Measurements from ENCODE around the gene GPR157. TPM values are rescaled to one million over a fixed set of nuclear protein-coding genes. Genes with fewer than 3 reads are reported as not detected.

The GPR157 gene
- total and polyA plus RNA-seq, 2 experiments from 2014 or later = 10.2 to 17.4 TPM

DNA sequence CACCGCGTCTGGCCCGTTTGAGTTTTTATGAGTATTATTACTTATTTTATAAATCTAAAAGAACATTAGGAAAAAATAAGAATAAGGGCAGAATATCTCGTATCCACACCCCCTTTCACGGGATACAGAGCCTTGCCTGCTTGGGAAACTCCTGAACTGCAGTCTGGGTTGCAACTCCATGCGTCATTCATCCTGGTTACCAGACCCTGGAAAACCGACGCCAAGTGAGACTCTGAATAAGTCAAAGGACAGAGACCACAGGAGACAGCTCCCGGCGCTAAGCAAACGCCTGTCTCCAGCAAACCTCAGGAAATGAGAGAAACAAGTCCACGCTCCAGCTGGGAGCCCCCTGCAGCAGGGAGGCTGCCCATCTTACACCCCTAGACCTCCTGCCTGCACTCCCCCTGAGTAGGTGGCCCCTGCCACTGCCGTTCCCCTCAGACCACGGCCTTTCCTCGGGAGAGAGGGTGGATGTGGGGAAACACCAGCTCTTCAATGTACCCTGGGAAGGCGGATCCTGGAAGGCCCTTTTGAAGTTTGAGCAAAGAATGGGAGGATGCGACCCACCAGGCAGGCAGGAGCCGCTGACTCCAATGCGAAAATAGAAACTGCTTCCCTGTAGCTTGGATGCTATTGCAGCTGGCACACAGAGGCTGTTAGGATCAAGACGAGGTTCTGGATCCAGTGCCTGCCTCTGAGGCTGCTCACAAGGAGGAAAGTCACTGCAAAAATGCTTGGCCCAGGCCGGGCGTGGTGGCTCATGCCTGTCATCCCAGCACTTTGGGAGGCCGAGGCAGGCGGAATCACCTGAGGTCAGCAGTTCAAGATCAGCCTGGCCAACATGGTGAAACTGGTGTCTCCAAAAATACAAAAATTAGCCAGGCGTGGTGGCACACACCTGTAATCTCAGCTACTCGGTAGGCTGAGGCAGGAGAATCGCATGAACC, 37.7 kb upstream of the GPR157 start:
- Histone ChIP-seq H3K4me3 (no peak overlapping the region), H3K9me3 (ENCODE audit: low read depth) (no peaks in the 10 kb centered on the region), H3K36me3 (no peaks in the 10 kb centered on the region), H3K4me1 (ENCODE audit: low read depth) (peaks cover 30% of the 10 kb centered on the region), H3K27ac (no peak overlapping the region), H3K27me3 (no peaks in the 10 kb centered on the region)
- DNase-seq (ENCODE audit: low read depth in 1 of 2, low spot score in 1 of 2) = peak in 1 of 2 donors; percentile 66
- TF ChIP-seq, protein P1, sequence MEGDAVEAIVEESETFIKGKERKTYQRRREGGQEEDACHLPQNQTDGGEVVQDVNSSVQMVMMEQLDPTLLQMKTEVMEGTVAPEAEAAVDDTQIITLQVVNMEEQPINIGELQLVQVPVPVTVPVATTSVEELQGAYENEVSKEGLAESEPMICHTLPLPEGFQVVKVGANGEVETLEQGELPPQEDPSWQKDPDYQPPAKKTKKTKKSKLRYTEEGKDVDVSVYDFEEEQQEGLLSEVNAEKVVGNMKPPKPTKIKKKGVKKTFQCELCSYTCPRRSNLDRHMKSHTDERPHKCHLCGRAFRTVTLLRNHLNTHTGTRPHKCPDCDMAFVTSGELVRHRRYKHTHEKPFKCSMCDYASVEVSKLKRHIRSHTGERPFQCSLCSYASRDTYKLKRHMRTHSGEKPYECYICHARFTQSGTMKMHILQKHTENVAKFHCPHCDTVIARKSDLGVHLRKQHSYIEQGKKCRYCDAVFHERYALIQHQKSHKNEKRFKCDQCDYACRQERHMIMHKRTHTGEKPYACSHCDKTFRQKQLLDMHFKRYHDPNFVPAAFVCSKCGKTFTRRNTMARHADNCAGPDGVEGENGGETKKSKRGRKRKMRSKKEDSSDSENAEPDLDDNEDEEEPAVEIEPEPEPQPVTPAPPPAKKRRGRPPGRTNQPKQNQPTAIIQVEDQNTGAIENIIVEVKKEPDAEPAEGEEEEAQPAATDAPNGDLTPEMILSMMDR (IDR thresholded peaks at IDR 0.05; ENCODE audit: low read depth, low read length) = no peak

DNA sequence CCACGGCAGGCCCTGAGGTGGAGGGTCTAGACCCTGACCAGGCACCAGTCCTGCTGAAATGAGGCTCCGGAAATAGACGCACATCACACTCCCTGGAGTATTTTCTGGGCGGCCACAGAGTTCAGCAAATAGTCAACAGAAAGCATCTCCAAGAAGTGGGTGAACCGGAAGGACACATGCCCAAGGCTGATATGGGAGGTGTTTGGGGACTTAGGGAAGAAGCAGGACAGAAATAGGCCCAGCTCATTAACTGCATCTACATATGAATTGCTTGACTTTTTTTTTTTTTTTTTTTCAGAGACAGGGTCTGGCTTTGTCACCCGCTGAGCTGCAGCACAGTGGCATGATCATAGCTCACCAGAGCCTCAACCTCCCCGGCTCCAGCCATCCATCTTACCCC, 36.5 kb upstream of the GPR157 start:
- TF ChIP-seq, protein P1 (IDR thresholded peaks at IDR 0.05; ENCODE audit: low read depth, low read length) = no peak
- DNase-seq (ENCODE audit: low read depth in 1 of 2, low spot score in 1 of 2) = no peak
- Histone ChIP-seq H3K36me3 (no peaks in the 10 kb centered on the region), H3K4me3 (no peak overlapping the region), H3K27ac (peak overlapping the region; percentile 66), H3K4me1 (ENCODE audit: low read depth) (peaks cover 30% of the 10 kb centered on the region), H3K27me3 (no peaks in the 10 kb centered on the region), H3K9me3 (ENCODE audit: low read depth) (no peaks in the 10 kb centered on the region)

DNA sequence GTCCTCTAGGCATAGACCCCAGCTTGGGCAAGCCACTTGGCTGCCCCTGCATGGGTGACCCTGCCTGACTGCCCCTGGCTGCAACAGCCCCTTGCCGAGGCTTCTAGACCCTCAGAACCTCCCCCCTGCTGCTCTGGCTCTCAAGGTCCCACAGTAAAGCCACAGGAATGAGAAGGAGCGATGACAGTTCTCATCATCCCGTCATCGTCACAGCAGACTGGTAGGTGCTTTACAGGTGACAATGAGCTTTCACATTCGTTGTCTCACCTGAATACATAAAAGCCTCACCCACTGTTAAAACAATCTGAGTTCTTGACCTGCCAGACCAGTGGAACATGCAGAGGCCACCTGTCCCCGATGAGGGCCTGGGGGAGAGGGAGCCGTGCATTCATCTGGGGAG, 36.0 kb upstream of the GPR157 start:
- Histone ChIP-seq H3K9me3 (ENCODE audit: low read depth) (no peaks in the 10 kb centered on the region), H3K4me3 (no peak overlapping the region), H3K36me3 (no peaks in the 10 kb centered on the region), H3K27ac (peak overlapping the region; percentile 66), H3K27me3 (no peaks in the 10 kb centered on the region), H3K4me1 (ENCODE audit: low read depth) (peaks cover 30% of the 10 kb centered on the region)
- DNase-seq (ENCODE audit: low read depth in 1 of 2, low spot score in 1 of 2) = no peak
- TF ChIP-seq, protein P1 (IDR thresholded peaks at IDR 0.05; ENCODE audit: low read depth, low read length) = no peak

DNA sequence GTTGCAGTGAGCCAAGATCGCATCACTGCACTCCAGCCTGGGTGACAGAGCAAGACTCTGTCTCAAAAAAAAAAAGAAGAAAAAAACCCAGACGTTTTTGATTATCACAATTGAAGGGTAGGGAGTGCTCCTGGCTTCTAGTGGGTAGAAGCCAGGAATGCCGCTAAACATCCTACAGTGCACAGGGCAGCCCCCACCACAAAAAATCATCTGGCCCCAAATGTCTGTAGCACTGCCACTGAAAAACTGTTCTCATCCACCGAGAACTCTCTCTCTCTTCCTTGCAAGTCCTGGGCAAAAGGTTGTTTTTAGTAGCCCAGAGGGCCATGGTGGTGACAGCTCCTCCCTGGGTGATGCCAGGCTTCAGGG, 35.6 kb upstream of the GPR157 start:
- Histone ChIP-seq H3K4me1 (ENCODE audit: low read depth) (peaks cover 30% of the 10 kb centered on the region), H3K36me3 (no peaks in the 10 kb centered on the region), H3K27ac (no peak overlapping the region), H3K4me3 (no peak overlapping the region), H3K27me3 (no peaks in the 10 kb centered on the region), H3K9me3 (ENCODE audit: low read depth) (no peaks in the 10 kb centered on the region)
- TF ChIP-seq, protein P1 (IDR thresholded peaks at IDR 0.05; ENCODE audit: low read depth, low read length) = no peak
- no peak for DNase-seq (ENCODE audit: low read depth in 1 of 2, low spot score in 1 of 2)

DNA sequence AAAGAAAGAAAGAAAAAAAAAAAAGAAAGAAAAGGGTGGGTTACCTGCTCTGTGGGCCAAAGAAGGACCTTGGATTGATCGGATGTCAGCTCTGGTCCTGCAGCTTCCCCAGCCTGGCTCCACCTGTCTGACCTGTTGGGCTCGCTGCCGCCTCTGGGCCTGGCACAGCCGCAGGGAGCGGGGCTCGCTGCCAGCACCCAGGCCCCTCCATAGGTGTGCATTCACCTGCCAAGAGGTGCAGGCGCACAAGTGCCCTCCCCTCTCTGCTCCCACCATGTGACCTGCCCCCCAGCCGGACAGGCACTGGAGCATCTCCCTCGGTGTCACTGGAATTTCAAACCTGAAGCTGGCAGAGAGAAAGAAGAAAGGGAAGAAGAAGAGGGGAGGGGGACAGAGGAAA, 33.1 kb upstream of the GPR157 start:
- no peaks in the 10 kb centered on the region for H3K9me3 ChIP-seq (ENCODE audit: low read depth)
- H3K4me3 ChIP-seq = no peak overlapping the region
- TF ChIP-seq, protein P1 (IDR thresholded peaks at IDR 0.05; ENCODE audit: low read depth, low read length) = no peak
- H3K27ac ChIP-seq = peak overlapping the region; percentile 90
- H3K36me3 ChIP-seq = no peaks in the 10 kb centered on the region
- no peak for DNase-seq (ENCODE audit: low read depth in 1 of 2, low spot score in 1 of 2)
- peaks cover 30% of the 10 kb centered on the region for H3K4me1 ChIP-seq (ENCODE audit: low read depth)
- H3K27me3 ChIP-seq = no peaks in the 10 kb centered on the region
